ENCODE results near the gene PARP1. TPM values are rescaled to one million over a fixed set of nuclear protein-coding genes. Genes with fewer than 3 reads are reported as not detected.

Gene PARP1
- total RNA-seq, 1 experiment from 2014 or later, result 213 TPM

DNA sequence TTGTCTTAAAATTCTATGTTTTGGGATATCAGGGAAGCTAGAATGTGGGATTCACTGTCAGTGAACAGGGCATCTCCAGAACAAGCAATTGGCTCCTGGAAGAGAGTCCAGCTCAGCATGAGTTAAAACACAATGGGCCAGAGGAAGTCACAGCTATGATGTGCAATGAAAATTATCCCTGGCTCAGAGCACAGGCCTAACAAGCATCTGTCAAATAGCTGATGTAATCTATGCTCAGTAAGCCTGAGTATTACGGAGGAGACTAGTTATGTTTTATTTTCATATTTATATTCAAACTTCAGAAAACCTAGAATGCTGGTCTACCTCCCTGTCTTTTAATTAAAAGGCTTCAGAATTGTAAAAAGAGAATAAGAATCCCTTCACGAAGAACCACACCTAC lies 41.6 kb downstream of the PARP1 start:
- ChIA-PET RAD21 (ENCODE audit: low non-redundant PET in 1 of 2, low total read pairs in 2 of 2, uncharacterized antibody in 2 of 2, unreplicated experiment in 2 of 2) (no interaction called here), CTCF (no interaction called here), POLR2A (no interaction called here)
- Histone ChIP-seq H4K20me1 (ENCODE audit: insufficient read depth) (no peaks in the 10 kb centered on the region), H3K36me3 (ENCODE audit: control insufficient read depth in 1 of 2, insufficient read depth in 2 of 2, low read length in 2 of 2) (peaks cover 58 to 61% of the 10 kb centered on the region in 2 experiments; a peak in 3 of 4 replicates), H2AFZ (ENCODE audit: low read depth, low read length, poor library complexity, severe bottlenecking) (no peak overlapping the region), H3K27ac (ENCODE audit: low read depth, low read length) (no peak overlapping the region), H3K9me2 (ENCODE audit: insufficient read depth) (no peaks in the 10 kb centered on the region), H3K4me2 (ENCODE audit: low read length) (no peak overlapping the region), H3K4me3 (replicated peaks in 1 of 2; ENCODE audit: low read depth in 1 of 2, low read length in 2 of 2) (no peak overlapping the region), H3K9ac (ENCODE audit: low read length) (no peak overlapping the region), H3K27me3 (ENCODE audit: insufficient read depth, low read length) (no peaks in the 10 kb centered on the region), H3K4me1 (ENCODE audit: control insufficient read depth in 1 of 2, insufficient read depth in 2 of 2, low read length in 2 of 2) (no peaks in the 10 kb centered on the region), H3K79me2 (ENCODE audit: insufficient read depth, low read length) (no peaks in the 10 kb centered on the region), H3K9me3 (ENCODE audit: control insufficient read depth in 1 of 2, insufficient read depth in 1 of 2, low read depth in 1 of 2, low read length in 2 of 2) (no peaks in the 10 kb centered on the region)
- DNase-seq (ENCODE audit: low read depth, low spot score) (no peak), ATAC-seq (no peak)
- intact Hi-C loops (cut with micrococcal nuclease), result no loop called here
- no TSS peak for BruUV-seq (replicated peaks)
- TF ChIP-seq ZBTB33 (IDR thresholded peaks at IDR 0.05; ENCODE audit: extremely low read depth, insufficient replicate concordance, low read length) (no peak), EGR1 (IDR thresholded peaks at IDR 0.05; ENCODE audit: low read depth) (no peak), YY1 (IDR thresholded peaks at IDR 0.05; ENCODE audit: extremely low read depth, insufficient replicate concordance, low read depth, low read length) (no peak)
- TF ChIP-seq, protein P1, sequence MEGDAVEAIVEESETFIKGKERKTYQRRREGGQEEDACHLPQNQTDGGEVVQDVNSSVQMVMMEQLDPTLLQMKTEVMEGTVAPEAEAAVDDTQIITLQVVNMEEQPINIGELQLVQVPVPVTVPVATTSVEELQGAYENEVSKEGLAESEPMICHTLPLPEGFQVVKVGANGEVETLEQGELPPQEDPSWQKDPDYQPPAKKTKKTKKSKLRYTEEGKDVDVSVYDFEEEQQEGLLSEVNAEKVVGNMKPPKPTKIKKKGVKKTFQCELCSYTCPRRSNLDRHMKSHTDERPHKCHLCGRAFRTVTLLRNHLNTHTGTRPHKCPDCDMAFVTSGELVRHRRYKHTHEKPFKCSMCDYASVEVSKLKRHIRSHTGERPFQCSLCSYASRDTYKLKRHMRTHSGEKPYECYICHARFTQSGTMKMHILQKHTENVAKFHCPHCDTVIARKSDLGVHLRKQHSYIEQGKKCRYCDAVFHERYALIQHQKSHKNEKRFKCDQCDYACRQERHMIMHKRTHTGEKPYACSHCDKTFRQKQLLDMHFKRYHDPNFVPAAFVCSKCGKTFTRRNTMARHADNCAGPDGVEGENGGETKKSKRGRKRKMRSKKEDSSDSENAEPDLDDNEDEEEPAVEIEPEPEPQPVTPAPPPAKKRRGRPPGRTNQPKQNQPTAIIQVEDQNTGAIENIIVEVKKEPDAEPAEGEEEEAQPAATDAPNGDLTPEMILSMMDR (IDR thresholded peaks at IDR 0.05 in 2 of 3, conservative IDR thresholded peaks at IDR 0.05 in 1 of 3; ENCODE audit: borderline replicate concordance in 1 of 3, insufficient read depth in 1 of 3, low read depth in 2 of 3, low read length in 2 of 3), result no peak

DNA sequence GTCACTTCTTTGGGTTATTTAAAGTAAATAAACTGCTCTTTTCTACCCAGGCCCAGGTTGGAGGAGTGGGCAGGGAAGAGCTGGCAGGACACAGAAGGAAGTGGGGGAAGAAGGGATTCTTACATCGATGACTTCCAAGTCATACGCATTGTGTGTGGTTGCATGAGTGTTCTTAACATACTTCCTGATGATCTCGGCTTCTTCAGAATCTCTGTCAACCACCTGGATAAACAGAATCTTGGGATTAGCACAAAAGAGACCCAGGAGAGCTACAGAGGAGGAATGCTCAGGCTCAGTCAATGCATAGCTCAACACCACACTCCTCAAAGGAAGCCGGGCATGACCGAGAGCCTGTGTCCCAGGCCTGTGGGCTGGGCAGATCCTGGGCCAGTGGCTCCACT lies 42.1 kb downstream of the PARP1 start:
- ChIA-PET CTCF (no interaction called here), RAD21 (ENCODE audit: low non-redundant PET in 1 of 2, low total read pairs in 2 of 2, uncharacterized antibody in 2 of 2, unreplicated experiment in 2 of 2) (no interaction called here), POLR2A (no interaction called here)
- Histone ChIP-seq H3K4me3 (replicated peaks in 1 of 2; ENCODE audit: low read depth in 1 of 2, low read length in 2 of 2) (no peak overlapping the region), H2AFZ (ENCODE audit: low read depth, low read length, poor library complexity, severe bottlenecking) (no peak overlapping the region), H3K9me2 (ENCODE audit: insufficient read depth) (no peaks in the 10 kb centered on the region), H3K9me3 (ENCODE audit: control insufficient read depth in 1 of 2, insufficient read depth in 1 of 2, low read depth in 1 of 2, low read length in 2 of 2) (no peaks in the 10 kb centered on the region), H4K20me1 (ENCODE audit: insufficient read depth) (no peaks in the 10 kb centered on the region), H3K79me2 (ENCODE audit: insufficient read depth, low read length) (no peaks in the 10 kb centered on the region), H3K27me3 (ENCODE audit: insufficient read depth, low read length) (no peaks in the 10 kb centered on the region), H3K9ac (ENCODE audit: low read length) (no peak overlapping the region), H3K4me1 (ENCODE audit: control insufficient read depth in 1 of 2, insufficient read depth in 2 of 2, low read length in 2 of 2) (no peaks in the 10 kb centered on the region), H3K36me3 (ENCODE audit: control insufficient read depth in 1 of 2, insufficient read depth in 2 of 2, low read length in 2 of 2) (peaks cover 58 to 60% of the 10 kb centered on the region in 2 experiments; a peak in 3 of 4 replicates), H3K27ac (ENCODE audit: low read depth, low read length) (no peak overlapping the region), H3K4me2 (ENCODE audit: low read length) (no peak overlapping the region)
- ATAC-seq, result no peak
- no TSS peak for BruUV-seq (replicated peaks)
- no peak for DNase-seq (ENCODE audit: low read depth, low spot score)
- intact Hi-C loops (cut with micrococcal nuclease), result no loop called here
- TF ChIP-seq EZH2 (IDR thresholded peaks at IDR 0.05) (no peak), ZNF274 (IDR thresholded peaks at IDR 0.05; ENCODE audit: low read depth, low read length) (no peak), SRF (IDR thresholded peaks at IDR 0.05; ENCODE audit: low read depth) (no peak), TCF7L2 (IDR thresholded peaks at IDR 0.05; ENCODE audit: borderline replicate concordance, extremely low read depth, insufficient read depth, insufficient read length) (no peak), JUND (IDR thresholded peaks at IDR 0.05) (no peak)
- TF ChIP-seq, protein P2, sequence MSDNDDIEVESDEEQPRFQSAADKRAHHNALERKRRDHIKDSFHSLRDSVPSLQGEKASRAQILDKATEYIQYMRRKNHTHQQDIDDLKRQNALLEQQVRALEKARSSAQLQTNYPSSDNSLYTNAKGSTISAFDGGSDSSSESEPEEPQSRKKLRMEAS (IDR thresholded peaks at IDR 0.05), result no peak
- TF ChIP-seq, protein P3, sequence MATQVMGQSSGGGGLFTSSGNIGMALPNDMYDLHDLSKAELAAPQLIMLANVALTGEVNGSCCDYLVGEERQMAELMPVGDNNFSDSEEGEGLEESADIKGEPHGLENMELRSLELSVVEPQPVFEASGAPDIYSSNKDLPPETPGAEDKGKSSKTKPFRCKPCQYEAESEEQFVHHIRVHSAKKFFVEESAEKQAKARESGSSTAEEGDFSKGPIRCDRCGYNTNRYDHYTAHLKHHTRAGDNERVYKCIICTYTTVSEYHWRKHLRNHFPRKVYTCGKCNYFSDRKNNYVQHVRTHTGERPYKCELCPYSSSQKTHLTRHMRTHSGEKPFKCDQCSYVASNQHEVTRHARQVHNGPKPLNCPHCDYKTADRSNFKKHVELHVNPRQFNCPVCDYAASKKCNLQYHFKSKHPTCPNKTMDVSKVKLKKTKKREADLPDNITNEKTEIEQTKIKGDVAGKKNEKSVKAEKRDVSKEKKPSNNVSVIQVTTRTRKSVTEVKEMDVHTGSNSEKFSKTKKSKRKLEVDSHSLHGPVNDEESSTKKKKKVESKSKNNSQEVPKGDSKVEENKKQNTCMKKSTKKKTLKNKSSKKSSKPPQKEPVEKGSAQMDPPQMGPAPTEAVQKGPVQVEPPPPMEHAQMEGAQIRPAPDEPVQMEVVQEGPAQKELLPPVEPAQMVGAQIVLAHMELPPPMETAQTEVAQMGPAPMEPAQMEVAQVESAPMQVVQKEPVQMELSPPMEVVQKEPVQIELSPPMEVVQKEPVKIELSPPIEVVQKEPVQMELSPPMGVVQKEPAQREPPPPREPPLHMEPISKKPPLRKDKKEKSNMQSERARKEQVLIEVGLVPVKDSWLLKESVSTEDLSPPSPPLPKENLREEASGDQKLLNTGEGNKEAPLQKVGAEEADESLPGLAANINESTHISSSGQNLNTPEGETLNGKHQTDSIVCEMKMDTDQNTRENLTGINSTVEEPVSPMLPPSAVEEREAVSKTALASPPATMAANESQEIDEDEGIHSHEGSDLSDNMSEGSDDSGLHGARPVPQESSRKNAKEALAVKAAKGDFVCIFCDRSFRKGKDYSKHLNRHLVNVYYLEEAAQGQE (IDR thresholded peaks at IDR 0.05; ENCODE audit: low read depth), result no peak

Measured in HCT116 (cell line).